NK-92 (cell line): ENCODE measurements around the gene NLRP1.
"Not testable (repeated sequence)": the region's sequence is repeated elsewhere in the genome, so short reads cannot be mapped to it uniquely, and the experiment has no call there.

Experiments used
- DNase-seq: peaks from one replicate; lab custom pipeline; 2025; ENCODE audit not compliant: unreplicated experiment; lab: John Stamatoyannopoulos, UW

The NLRP1 gene

DNA sequence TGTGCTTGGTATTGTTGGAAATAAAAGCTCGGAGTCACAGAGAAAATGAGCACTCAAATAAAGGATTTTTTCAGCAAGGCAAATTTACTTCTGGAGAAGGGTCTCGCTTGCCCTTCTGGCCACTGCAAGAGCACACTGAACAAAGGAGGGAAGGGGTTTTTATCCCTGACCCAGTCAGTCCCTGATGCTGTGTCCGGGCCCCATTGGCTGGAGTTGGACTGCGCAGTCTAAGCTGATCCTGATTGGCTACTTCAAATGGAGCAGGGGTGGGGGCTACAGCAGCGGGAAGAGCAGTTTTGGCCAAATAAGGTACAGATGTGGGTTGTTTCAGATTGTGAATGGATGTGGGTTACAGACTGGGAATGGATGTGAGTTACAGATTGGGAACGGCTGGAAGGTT lies 4.3 kb upstream of the NLRP1 start:
- no peak for DNase-seq

DNA sequence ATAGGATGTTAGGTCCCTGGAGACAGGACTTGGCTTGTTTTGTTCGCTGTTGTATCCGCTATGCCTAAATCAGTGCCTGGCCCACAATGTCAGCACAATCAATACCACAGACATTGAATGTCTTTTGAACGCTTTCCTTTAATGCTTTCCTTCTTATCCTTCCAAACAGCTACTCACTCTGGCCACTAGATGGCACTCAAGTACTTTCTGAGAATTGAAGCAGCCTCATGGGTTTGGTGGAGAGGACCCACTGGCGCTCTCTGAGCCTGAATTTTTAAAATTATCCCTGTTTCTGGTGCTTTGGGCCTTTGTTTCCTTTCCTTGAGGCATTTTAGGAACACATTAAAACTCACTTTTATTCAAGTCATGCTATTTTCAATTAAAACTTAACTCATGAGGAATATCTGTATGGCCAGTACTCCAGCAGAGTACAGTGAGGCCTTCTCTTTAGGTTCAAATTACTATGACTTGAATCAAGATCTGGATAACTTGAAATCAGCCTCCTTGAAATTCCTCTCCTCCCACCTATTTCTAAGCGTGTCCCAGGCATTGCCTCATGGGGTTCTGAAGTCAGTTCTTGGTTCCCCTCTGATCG lies 3.2 kb upstream of the NLRP1 start:
- no peak for DNase-seq

DNA sequence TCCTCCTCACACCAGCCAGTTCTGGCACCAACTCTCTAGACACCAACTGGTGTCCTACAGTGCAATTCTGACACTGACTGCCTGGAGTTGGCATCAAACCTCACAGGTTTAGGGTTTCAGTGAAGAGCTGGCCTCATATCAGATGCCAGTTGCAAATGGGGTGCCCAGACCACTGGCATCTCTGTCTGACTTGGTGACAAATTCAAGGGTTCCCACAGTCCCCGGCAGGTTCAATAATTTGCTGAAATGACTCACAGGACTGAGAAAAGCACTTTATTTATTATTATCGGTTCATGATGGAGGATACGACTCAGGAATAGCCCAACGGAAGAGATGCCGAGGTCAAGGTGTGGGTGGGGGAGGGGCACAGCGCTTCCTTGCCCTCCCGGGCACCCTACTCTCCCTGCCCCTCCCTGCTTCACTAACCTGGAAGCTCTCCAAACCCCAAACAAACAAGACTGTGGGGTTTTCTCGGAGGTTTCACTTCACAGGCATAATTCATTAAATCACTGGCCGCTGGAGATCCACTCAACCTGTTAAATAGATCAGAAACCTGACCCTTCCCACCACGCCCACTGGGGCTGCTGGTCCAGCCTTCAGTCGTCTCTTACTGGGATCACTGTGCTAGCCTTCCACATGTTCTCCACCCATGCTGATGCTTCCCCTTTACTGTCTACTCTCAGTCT lies 1.7 kb upstream of the NLRP1 start:
- DNase-seq = no peak

DNA sequence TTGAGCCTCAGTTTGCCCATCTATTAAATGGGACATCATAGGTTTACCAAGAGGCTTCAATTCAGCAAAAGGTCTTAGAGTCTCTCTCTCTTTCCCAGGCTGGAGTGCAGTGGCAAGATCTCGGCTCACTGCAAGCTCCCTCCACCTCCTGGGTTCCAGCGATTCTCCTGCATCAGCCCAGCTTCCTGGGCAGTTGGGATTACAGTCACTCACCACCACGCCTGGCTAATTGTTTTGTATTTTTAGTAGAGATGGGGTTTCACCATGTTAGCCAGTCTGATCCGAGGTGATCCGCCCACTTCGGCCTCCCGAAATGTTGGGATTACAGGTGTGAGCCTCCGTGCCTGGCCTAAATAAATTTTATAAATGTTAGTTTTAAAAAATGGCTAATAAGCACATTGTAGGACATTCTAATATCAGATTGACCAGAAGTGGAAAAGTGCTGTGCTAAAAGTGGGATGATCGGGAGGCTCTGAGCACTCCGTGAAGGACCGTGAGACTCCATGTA lies 1.0 kb upstream of the NLRP1 start:
- DNase-seq = no peak

DNA sequence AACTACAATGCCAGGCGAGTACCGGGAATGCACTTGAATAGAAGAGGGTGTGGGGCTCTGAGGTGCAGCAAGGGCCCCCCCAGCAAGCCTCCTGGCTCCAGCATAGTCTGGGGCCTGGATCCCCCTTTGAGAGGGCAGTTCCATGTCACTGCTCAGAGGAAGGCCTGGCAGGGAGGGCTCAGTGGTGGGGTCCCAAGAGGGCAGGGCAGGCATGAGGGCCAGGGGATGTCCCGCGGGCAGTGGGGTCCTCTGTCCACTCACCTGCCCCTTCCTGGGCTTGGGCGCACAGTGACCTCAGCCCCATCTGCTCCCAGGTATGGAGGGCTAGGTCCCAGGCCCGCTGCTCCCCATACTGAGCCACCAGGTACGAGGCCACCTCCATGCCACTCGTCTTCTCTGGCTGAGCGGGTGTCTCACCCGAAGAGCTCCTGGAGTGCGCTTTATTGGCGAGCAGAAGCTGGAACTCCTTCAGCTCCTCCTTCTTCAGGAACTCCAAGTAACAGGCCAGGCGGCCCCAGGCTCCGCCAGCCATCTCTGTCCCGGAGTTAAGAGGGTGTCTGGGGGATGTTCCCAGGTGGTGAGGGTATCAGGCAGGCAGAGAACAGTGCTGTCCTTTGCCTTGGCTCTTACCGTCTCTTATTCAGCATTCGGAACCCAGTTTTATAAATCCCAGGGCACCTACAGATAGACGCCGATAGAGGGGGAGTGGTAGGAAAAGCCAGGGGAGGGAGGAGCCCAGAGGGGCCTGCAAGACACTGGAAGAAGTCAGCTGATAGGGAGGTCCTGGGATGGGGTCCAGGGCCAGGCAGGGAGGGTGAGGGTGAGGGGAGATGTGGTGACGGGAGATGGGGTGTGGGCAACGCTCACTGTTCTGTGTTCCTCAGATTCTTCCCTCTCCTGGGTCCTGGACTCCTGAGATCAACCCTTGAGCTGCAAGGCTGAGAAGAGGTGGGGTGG lies 605 bp downstream of the NLRP1 start:
- DNase-seq = no peak

DNA sequence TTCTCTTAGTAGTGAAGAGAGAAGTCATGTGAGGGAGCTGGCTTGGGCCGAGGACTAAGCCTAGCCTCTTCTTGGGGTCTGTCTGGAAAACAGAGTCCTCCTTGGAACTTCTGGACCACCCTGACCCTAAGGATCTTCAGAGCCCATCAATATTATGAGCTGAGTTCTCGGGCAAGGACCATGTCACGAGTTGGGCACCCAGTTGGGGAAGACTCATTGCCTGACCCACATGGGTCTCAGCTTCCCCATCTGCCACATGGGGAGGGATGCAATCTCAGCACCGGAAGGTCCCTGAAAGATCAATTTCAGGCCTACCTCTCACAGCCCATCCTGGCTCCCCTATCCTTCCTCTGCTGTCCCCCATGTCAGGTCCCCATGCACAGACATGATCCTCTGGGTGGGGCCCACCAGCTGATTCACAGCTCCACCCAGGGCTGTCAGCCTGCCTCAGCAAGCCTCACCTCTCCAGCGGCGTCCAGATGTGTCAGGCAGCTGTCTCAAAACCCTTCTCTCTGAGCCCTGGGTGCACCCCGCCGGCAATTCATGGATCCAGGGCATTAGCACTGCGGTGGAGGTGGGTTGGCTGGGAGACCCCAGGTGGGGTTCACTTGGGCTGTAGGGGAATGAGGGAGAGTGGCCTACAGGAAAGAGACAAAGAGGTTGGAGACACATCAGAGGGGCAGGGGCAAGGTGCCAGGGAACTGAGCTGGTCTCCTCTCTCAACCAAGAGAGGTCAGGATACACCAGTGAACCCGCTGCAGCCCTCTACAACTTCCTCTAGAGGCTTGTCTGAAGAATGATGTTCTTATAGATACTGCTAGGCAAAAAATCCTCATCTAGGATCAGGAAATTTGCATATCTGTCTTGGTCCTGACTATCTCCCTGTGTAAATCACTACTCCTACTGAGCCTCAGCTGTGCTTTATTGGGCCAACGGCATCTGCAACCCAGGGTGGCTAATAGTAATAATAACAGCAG lies 1.8 kb downstream of the NLRP1 start:
- no peak for DNase-seq

DNA sequence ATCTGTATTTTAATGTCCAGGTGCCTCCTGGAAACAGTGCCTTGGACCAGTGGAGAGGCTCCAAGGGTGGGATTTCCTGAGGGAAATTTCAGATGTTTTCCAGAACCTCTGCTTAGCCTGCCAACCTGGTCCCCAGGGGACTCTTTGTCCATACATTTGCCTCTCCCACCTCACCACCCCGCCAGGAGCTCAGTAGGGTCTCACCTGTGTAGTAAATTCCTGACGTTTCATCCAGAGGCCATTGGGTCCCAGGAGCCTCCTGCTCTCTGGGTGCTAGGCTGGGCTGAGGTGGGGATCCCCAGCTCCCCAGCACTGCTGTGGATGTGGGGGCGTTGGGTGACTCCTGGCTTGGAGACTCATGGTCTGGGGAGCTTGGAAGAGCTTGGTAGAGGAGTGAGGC lies 2.7 kb downstream of the NLRP1 start:
- DNase-seq = no peak

DNA sequence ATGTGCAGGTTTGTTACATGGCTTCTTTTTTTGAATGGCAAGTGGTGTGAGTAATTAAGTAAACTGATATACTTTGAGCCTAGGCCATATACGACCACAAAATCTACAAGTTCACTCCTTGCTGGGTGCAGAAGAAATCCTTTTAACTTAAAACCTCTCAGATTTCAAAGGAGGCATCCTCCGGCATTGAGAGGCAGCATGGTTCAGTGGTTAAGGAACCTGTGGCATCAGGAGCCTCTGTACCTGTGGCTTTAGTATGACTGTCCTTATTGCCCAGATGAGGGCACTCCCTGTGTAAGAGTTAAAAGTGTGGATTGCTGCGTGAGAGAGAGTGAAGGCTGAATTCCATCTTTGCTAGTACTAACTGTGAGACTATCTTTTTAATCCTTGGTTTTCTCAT lies 3.3 kb downstream of the NLRP1 start:
- no peak for DNase-seq

DNA sequence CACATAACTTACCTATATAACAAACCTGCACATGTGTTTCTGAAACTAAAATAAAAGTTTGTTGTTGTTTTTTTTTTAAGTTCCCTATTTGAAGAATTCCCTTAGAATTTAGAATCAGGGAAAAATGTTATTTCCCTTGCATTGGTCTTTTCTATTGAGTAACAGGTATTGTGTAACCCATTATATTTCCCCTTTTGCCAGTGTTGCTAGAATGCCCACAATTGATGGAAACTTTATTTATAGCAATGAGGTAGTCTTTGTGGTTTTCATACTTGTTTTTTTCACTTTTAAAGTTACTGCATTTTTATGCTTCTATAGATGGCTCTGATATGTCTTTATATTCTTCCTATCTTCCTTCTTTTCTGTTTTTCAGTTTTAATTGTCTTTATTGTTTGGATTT lies 3.9 kb downstream of the NLRP1 start:
- no peak for DNase-seq

DNA sequence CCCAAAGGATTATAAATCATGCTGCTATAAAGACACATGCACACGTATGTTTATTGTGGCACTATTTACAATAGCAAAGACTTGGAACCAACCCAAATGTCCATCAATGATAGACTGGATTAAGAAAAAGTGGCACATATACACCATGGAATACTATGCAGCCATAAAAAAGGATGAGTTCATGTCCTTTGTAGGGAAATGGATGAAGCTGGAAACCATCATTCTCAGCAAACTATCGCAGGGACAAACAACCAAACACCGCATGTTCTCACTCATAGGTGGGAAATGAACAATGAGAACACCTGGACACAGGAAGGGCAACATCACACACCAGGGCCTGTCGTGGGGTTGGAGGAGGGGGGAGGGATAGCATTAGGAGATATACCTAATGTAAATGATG lies 5.5 kb downstream of the NLRP1 start:
- not testable (repeated sequence) for DNase-seq

DNA sequence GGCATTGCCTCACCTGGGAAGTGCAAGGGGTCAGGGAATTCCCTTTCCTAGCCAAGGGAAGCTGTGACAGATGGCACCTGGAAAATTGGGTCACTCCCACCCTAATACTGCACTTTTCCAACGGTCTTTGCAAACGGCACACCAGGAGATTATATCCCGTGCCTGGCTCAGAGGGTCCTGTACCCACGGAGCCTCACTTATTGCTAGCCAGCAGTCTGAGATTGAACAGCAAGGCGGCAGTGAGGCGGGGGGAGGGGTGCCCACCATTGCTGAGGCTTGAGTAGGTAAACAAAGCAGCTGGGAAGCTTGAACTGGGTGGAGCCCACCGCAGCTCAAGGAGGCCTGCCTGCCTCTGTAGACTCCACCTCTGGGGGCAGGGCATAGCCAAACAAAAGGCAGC lies 11.3 kb downstream of the NLRP1 start:
- not testable (repeated sequence) for DNase-seq

DNA sequence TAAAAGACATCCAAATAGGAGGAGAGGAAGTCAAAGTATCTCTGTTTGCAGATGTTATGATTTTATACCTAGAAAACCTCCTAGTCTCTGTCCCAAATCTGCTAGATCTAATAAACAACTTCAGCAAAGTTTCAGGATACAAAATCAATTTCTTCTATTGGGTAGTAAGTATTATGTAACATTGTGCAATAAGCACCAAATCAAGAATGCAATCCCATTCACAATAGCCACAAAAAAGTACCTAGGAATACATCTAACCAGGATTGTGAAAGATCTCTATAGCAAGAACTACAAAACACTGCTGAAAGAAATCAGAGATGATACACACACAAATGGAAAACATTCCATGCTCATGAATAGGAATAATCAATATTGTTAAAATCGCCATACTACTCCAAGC lies 13.0 kb downstream of the NLRP1 start:
- no peak for DNase-seq

DNA sequence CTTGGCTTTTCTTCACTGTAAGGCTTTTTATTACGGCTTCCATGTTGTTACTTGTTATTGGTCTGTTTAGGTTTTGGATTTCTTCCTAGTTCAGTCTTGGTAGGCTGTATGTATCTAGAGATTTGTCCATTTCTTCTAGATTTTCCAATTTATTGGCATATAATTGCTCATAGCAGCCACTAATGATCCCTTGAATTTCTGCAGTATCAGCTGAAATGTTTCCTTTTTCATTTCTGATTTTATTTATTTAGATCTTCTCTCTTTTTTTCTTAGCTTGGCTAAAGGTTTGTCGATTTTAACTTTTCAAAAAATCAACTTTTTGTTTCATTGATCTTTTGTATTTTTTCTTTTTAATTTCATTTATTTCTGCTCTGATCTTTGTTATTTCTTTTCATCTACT lies 18.5 kb downstream of the NLRP1 start:
- no peak for DNase-seq

DNA sequence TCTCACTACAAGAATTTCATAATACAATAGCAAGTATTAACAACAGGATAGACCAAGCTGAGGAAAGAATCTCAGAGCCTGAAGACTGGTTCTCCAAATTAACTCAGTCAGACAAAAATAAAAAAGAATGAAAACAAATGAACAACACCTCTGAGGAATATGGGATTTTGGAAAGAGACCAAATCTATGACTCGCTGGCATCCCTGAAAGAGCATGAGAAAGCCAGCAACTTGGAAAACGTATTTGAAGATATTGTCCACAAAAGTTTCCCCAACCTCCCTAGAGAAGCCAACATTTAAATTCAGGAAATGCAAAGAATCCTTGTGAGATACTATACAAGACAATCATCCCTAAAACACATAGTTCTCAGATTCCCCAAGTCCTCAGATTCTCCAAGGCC lies 20.9 kb downstream of the NLRP1 start:
- no peak for DNase-seq

DNA sequence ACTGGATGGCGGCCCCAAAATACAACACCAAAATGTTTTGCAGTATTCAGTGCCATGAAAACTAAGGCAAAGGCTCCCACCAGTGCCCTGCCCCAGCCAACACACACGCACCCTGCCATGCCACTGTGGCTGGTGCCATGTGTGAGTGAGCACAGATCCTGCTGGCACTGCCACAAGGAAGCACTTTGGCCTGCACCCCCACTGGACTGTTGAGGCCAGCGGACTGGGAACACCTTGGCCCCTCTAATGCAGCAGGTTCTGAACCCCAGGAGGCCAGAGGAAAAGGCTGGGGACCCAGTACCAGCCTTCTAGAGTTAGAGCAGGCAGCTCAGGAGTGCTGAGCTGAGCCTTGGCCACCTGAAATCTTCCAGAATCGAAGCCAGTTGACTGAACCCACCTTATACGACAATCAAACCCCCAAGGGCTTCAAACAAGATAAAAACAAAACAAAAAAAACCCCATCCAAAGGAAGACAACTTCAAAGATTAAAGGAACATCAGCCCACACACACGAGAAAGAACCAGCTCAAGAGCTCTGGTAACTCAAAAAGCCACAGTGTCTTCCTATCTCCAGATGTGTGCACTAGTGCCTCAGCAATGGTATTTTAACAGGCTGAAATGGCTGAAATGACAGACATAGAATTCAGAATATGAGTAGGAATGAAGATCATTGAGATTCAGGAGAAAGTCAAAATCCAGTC lies 21.5 kb downstream of the NLRP1 start:
- DNase-seq = no peak

DNA sequence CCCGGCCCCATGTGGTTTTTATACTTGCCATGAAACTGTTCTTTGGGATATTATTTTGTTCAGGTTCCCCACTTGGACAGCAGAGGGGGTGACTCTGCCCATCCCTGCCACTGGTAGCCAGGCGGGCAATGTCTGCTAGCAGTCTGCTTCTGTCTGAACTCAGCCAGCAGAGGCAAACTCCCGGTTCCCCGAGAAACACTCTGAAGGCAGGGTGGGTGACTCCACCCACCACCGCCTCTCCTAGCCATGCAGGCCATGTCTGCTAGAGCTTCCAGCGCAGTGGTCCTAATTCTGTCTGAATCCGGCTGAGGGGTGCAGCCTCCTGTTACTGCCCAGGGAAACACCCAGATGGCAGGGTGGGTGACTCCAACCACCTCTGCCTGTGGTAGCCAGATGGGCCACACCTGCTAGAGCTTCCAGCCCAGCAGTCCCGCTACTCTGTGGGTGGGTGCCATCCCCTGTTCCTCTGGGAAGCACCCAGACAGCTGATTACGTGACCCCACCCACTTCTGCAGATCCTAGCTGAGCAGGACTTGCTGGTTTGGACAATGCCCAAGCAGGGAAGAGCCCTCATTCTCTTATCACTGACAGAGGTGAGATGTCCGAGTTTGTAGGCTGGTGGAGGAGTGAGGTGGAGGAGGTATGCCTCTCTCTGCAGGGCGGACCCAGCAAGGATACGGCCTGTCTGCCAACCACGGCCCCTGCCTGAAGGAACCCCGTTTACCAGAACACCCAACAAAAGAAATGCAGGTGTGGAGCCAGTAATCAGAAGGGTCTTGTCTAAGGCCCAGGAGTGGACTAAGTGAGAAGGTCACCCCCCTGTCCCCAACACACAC lies 22.4 kb downstream of the NLRP1 start:
- DNase-seq = no peak

DNA sequence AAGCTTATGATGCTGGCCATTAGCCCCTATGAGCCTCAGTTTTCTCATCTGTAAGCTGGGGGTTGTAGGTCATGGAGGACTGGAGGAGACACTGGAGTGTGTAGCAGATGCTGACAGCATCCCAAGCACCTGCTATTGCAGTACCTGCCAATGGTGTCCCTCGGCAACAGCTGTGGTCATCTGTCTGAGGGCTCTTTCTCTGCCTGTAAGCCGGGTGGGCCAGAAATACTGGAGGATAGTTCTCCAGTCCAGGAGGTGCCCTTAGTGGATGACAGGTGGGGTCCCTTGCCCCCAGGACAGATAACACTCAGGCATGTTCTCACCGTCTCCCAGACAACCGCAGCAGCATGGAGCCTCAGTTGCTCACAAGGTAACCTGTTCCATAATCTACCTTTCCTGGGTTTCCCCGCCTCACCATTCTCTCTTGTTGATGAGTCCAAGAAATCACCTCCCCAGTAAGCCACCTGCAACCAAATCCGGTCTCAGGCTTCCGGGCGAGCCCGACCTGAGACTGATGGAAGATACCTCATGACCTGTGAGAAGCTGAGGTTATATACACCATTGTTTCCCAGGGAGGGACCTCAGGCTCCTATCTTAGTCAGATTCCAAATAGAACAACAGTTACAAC lies 23.8 kb downstream of the NLRP1 start:
- DNase-seq = no peak
